ENCODE results near the gene LYSMD2.

Gene LYSMD2

GRCh38 chr15:51718746-51719145 is 18.7 kb downstream of the LYSMD2 start:
- Histone ChIP-seq H3K9me3 (ENCODE audit: severe bottlenecking) (no peaks in the 10 kb centered on the region), H3K4me1 (ENCODE audit: insufficient read depth, poor library complexity, severe bottlenecking) (no peaks in the 10 kb centered on the region), H3K27me3 (ENCODE audit: insufficient read depth, poor library complexity, severe bottlenecking) (no peaks in the 10 kb centered on the region), H3K27ac (ENCODE audit: poor library complexity, severe bottlenecking) (no peak overlapping the region), H3K36me3 (ENCODE audit: low read depth) (peaks cover 12% of the 10 kb centered on the region; the same call in 1 of the 2 replicates), H3K4me3 (ENCODE audit: severe bottlenecking) (no peak overlapping the region)
- TF ChIP-seq CTCF (IDR thresholded peaks at IDR 0.05; ENCODE audit: poor library complexity, severe bottlenecking), result no peak
- ATAC-seq (ENCODE audit: low read depth), result no peak
- no peak for DNase-seq (ENCODE audit: low spot score)

- TF ChIP-seq CTCF (IDR thresholded peaks at IDR 0.05; ENCODE audit: poor library complexity, severe bottlenecking), result no peak
- H3K36me3 ChIP-seq (ENCODE audit: low read depth), result peaks cover 8% of the 10 kb centered on the region; the same call in 1 of the 2 replicates
- DNase-seq (ENCODE audit: low spot score) (no peak), ATAC-seq (ENCODE audit: low read depth) (peak; percentile 55)
- no peaks in the 10 kb centered on the region for H3K27me3 ChIP-seq (ENCODE audit: insufficient read depth, poor library complexity, severe bottlenecking)
- H3K27ac ChIP-seq (ENCODE audit: poor library complexity, severe bottlenecking), result no peak overlapping the region
- no peaks in the 10 kb centered on the region for H3K9me3 ChIP-seq (ENCODE audit: severe bottlenecking)
- no peak overlapping the region for H3K4me3 ChIP-seq (ENCODE audit: severe bottlenecking)
- H3K4me1 ChIP-seq (ENCODE audit: insufficient read depth, poor library complexity, severe bottlenecking), result no peaks in the 10 kb centered on the region
Measured at GRCh38 chr15:51718219-51718618, 19.2 kb downstream of the LYSMD2 start.

- no peak for ATAC-seq (ENCODE audit: low read depth)
- H3K27me3 ChIP-seq (ENCODE audit: insufficient read depth, poor library complexity, severe bottlenecking), result no peaks in the 10 kb centered on the region
- no peak for TF ChIP-seq CTCF (IDR thresholded peaks at IDR 0.05; ENCODE audit: poor library complexity, severe bottlenecking)
- no peak for DNase-seq (ENCODE audit: low spot score)
- no peaks in the 10 kb centered on the region for H3K9me3 ChIP-seq (ENCODE audit: severe bottlenecking)
- H3K36me3 ChIP-seq (ENCODE audit: low read depth), result no peaks in the 10 kb centered on the region
- H3K4me1 ChIP-seq (ENCODE audit: insufficient read depth, poor library complexity, severe bottlenecking), result no peaks in the 10 kb centered on the region
- H3K27ac ChIP-seq (ENCODE audit: poor library complexity, severe bottlenecking), result no peak overlapping the region
- no peak overlapping the region for H3K4me3 ChIP-seq (ENCODE audit: severe bottlenecking)
Measured at GRCh38 chr15:51714911-51715310, 22.5 kb downstream of the LYSMD2 start.

GRCh38 chr15:51714162-51714561 is 23.3 kb downstream of the LYSMD2 start:
- no peaks in the 10 kb centered on the region for H3K36me3 ChIP-seq (ENCODE audit: low read depth)
- H3K27me3 ChIP-seq (ENCODE audit: insufficient read depth, poor library complexity, severe bottlenecking), result no peaks in the 10 kb centered on the region
- H3K9me3 ChIP-seq (ENCODE audit: severe bottlenecking), result no peaks in the 10 kb centered on the region
- ATAC-seq (ENCODE audit: low read depth) (no peak), DNase-seq (ENCODE audit: low spot score) (no peak)
- H3K4me1 ChIP-seq (ENCODE audit: insufficient read depth, poor library complexity, severe bottlenecking), result no peaks in the 10 kb centered on the region
- TF ChIP-seq CTCF (IDR thresholded peaks at IDR 0.05; ENCODE audit: poor library complexity, severe bottlenecking), result no peak
- no peak overlapping the region for H3K27ac ChIP-seq (ENCODE audit: poor library complexity, severe bottlenecking)
- H3K4me3 ChIP-seq (ENCODE audit: severe bottlenecking), result no peak overlapping the region

GRCh38 chr15:51709031-51709430 is 28.4 kb downstream of the LYSMD2 start:
- no peak overlapping the region for H3K27ac ChIP-seq (ENCODE audit: poor library complexity, severe bottlenecking)
- no peaks in the 10 kb centered on the region for H3K4me1 ChIP-seq (ENCODE audit: insufficient read depth, poor library complexity, severe bottlenecking)
- H3K27me3 ChIP-seq (ENCODE audit: insufficient read depth, poor library complexity, severe bottlenecking), result peaks cover 9% of the 10 kb centered on the region
- H3K36me3 ChIP-seq (ENCODE audit: low read depth), result no peaks in the 10 kb centered on the region
- DNase-seq (ENCODE audit: low spot score) (no peak), ATAC-seq (ENCODE audit: low read depth) (no peak)
- no peaks in the 10 kb centered on the region for H3K9me3 ChIP-seq (ENCODE audit: severe bottlenecking)
- H3K4me3 ChIP-seq (ENCODE audit: severe bottlenecking), result no peak overlapping the region
- no peak for TF ChIP-seq CTCF (IDR thresholded peaks at IDR 0.05; ENCODE audit: poor library complexity, severe bottlenecking)

All from RWPE2 (cell line).